PC-9 (cell line): ENCODE results near the gene ATP13A5.

Source experiments
- CTCF ChIP-seq: fragments of 200-600 bp; sonication (generic); conservative IDR thresholded peaks from 2 replicates; pipeline ENCODE4 v1.6.1; 2017; ENCODE audit warnings: mixed run types, antibody characterized with exemption, mild to moderate bottlenecking, moderate library complexity
- EZH2 ChIP-seq: fragments of 200-600 bp; sonication (generic); IDR thresholded peaks from 2 replicates; pipeline ENCODE4 v1.8.0; 2017; ENCODE audit warnings: antibody characterized with exemption, low read depth

GRCh38 chr3:193416629-193417028 lies 38.1 kb upstream of the ATP13A5 start:
- TF ChIP-seq CTCF (no peak), EZH2 (no peak)
